HCT116 (cell line): ENCODE measurements around the gene VMO1. TPM values are rescaled to one million over a fixed set of nuclear protein-coding genes. Genes with fewer than 3 reads are reported as not detected.
A peak's percentile ranks its signal among the peaks of the same experiment; 100 is the strongest.

Experiments used
- ATAC-seq: fragments of 200-7000 bp; cut with Tn5 transposase; 2 replicates; pipeline ENCODE4 v1.9.1; 2020; ENCODE audit warnings: mild to moderate bottlenecking, moderate library complexity
- BruUV-seq: library from RNA; stranded (reverse); fragments of 400-500 nt; replicated peaks from 2 replicates; lab custom pipeline; 2021; lab: Mats Ljungman, UMichigan
- CTCF ChIA-PET: fragments of 300-600 bp; sonication (Branson Sonifier 250); formaldehyde crosslinking; loops from one replicate; lab custom pipeline; 2021; ENCODE audit warnings: antibody characterized with exemption; lab: Charles Lee
- POLR2A ChIA-PET: fragments of 300-600, 350-600 bp; sonication (Branson Sonifier 250); formaldehyde crosslinking; loops from one replicate; lab custom pipeline; 2021; ENCODE audit warnings: antibody characterized with exemption; lab: Charles Lee
- RAD21 ChIA-PET, 2 experiments: fragments of 300-600 bp; sonication (Branson Sonifier 250); formaldehyde crosslinking; loops; one replicate each; lab custom pipeline; 2023; ENCODE audit warnings: low total read pairs in 2 of 2; ENCODE audit not compliant: uncharacterized antibody in 2 of 2, unreplicated experiment in 2 of 2, low non-redundant PET in 1 of 2; lab: Charles Lee
- DNase-seq: peaks from one replicate; pipeline ENCODE4 v3.0.0-alpha.2; 2010; ENCODE audit warnings: low read depth, low spot score
- H2AFZ ChIP-seq: fragments of 200-600 bp; shearing (Covaris generic), sonication (generic); 2 replicates; pipeline ENCODE4 v1.6.1; 2017; ENCODE audit warnings: low read depth, mixed run types, mixed read lengths, antibody characterized with exemption, low read length; ENCODE audit not compliant: poor library complexity, severe bottlenecking
- H3K27ac ChIP-seq: 2 replicates; pipeline ENCODE4 v1.5.1; 2012; ENCODE audit warnings: low read depth, low read length
- H3K27me3 ChIP-seq: fragments of 200-600 bp; sonication (generic); 2 replicates; pipeline ENCODE4 v1.6.1; 2016; ENCODE audit warnings: mixed run types, low read length, mixed read lengths; ENCODE audit not compliant: insufficient read depth
- H3K36me3 ChIP-seq, 2 experiments: fragments of 200-500 bp in 1 of 2; fragments of 200-600 bp in 1 of 2; sonication (Bioruptor generic) in 1 of 2; sonication (generic) in 1 of 2; 2 replicates each; pipeline versions ENCODE4 v1.5.1 to v1.6.1; 2014 to 2016; ENCODE audit warnings: low read length in 2 of 2, inconsistent platforms in 1 of 2, mixed read lengths in 1 of 2, mixed run types in 1 of 2; ENCODE audit not compliant: insufficient read depth in 2 of 2, control insufficient read depth in 1 of 2
- H3K4me1 ChIP-seq, 2 experiments: fragments of 200-600 bp in 1 of 2; sonication (generic) in 1 of 2; 2 replicates each; pipeline versions ENCODE4 v1.5.1 to v1.6.1; 2012 to 2017; ENCODE audit warnings: low read length in 2 of 2, inconsistent platforms in 1 of 2, mild to moderate bottlenecking in 1 of 2, mixed read lengths in 1 of 2, mixed run types in 1 of 2, moderate library complexity in 1 of 2; ENCODE audit not compliant: insufficient read depth in 2 of 2, control insufficient read depth in 1 of 2
- H3K4me2 ChIP-seq: fragments of 200-600 bp; sonication (generic); 2 replicates; pipeline ENCODE4 v1.6.1; 2017; ENCODE audit warnings: mixed run types, low read length, mixed read lengths
- H3K4me3 ChIP-seq, 2 experiments: fragments of 200-600 bp in 1 of 2; sonication (generic) in 1 of 2; replicated peaks in 1 of 2; 2 replicates each; pipeline ENCODE4 v1.5.1; 2011 to 2016; ENCODE audit warnings: low read length in 2 of 2, control low read depth in 1 of 2, low read depth in 1 of 2, mild to moderate bottlenecking in 1 of 2, mixed read lengths in 1 of 2, mixed run types in 1 of 2
- H3K79me2 ChIP-seq: fragments of 200-600 bp; sonication (generic); 2 replicates; pipeline ENCODE4 v1.6.1; 2017; ENCODE audit warnings: mild to moderate bottlenecking, mixed run types, low read length, moderate library complexity, mixed read lengths; ENCODE audit not compliant: insufficient read depth
- H3K9ac ChIP-seq: fragments of 200-600 bp; sonication (generic); 2 replicates; pipeline ENCODE4 v1.6.1; 2016; ENCODE audit warnings: low read length, mixed read lengths
- H3K9me2 ChIP-seq: fragments of 200-600 bp; sonication (generic), shearing (Covaris generic); 2 replicates; pipeline ENCODE4 v1.6.1; 2017; ENCODE audit warnings: mixed run types, mild to moderate bottlenecking, moderate library complexity; ENCODE audit not compliant: insufficient read depth
- H3K9me3 ChIP-seq, 2 experiments: fragments of 200-500 bp in 1 of 2; fragments of 200-600 bp in 1 of 2; sonication (Bioruptor generic) in 1 of 2; sonication (generic) in 1 of 2; 2 replicates each; pipeline ENCODE4 v1.6.1; 2014 to 2017; ENCODE audit warnings: low read length in 2 of 2, mixed read lengths in 2 of 2, inconsistent platforms in 1 of 2, low read depth in 1 of 2, mild to moderate bottlenecking in 1 of 2, mixed run types in 1 of 2, moderate library complexity in 1 of 2; ENCODE audit not compliant: control insufficient read depth in 1 of 2, insufficient read depth in 1 of 2
- H4K20me1 ChIP-seq: fragments of 200-600 bp; sonication (generic), shearing (Covaris generic); 2 replicates; pipeline ENCODE4 v1.6.1; 2017; ENCODE audit warnings: mixed run types, mild to moderate bottlenecking, moderate library complexity; ENCODE audit not compliant: insufficient read depth
- CEBPB ChIP-seq: IDR thresholded peaks from 2 replicates; pipeline ENCODE4 v1.6.1; 2012; ENCODE audit warnings: low read depth
- ELF1 ChIP-seq: IDR thresholded peaks from 2 replicates; pipeline ENCODE4 v1.6.1; 2012; ENCODE audit warnings: low read depth, borderline replicate concordance
- RAD21 ChIP-seq: IDR thresholded peaks from 2 replicates; pipeline ENCODE4 v1.6.1; 2012; ENCODE audit warnings: low read depth, mild to moderate bottlenecking
- YY1 ChIP-seq: IDR thresholded peaks from 2 replicates; pipeline ENCODE4 v1.6.1; 2011; ENCODE audit warnings: low read length, low read depth, moderate library complexity, mild to moderate bottlenecking; ENCODE audit not compliant: insufficient replicate concordance; ENCODE audit errors: extremely low read depth
- ZFX ChIP-seq: fragments of 450-650 bp; IDR thresholded peaks from 2 replicates; pipeline ENCODE4 v1.6.1; 2017
- intact Hi-C: fragments of 100-400 bp; cut with micrococcal nuclease; formaldehyde crosslinking; loops from 2 replicates; pipeline ENCODE4 v1.10.0; 2022
- total RNA-seq: library from RNA; stranded (reverse); gene quantifications from one replicate; pipeline ENCODE4 v1.2.1, GENCODE V29; 2021; ENCODE audit not compliant: unreplicated experiment
- TF ChIP-seq, protein P1 (sequence below): IDR thresholded peaks from 2 replicates; pipeline ENCODE4 v1.6.1; 2011; ENCODE audit warnings: mild to moderate bottlenecking, low read length, moderate library complexity; ENCODE audit not compliant: insufficient replicate concordance; ENCODE audit errors: extremely low read depth

Gene VMO1
- total RNA-seq, 1 experiment from 2014 or later, result 0.76 TPM

- TF ChIP-seq, protein P1, sequence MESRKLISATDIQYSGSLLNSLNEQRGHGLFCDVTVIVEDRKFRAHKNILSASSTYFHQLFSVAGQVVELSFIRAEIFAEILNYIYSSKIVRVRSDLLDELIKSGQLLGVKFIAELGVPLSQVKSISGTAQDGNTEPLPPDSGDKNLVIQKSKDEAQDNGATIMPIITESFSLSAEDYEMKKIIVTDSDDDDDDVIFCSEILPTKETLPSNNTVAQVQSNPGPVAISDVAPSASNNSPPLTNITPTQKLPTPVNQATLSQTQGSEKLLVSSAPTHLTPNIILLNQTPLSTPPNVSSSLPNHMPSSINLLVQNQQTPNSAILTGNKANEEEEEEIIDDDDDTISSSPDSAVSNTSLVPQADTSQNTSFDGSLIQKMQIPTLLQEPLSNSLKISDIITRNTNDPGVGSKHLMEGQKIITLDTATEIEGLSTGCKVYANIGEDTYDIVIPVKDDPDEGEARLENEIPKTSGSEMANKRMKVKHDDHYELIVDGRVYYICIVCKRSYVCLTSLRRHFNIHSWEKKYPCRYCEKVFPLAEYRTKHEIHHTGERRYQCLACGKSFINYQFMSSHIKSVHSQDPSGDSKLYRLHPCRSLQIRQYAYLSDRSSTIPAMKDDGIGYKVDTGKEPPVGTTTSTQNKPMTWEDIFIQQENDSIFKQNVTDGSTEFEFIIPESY, result no peak
- TF ChIP-seq CEBPB, result no peak
These were observed 4.0 kb upstream of the VMO1 start (continued) for GRCh38 chr17:4789951-4790704.

GRCh38 chr17:4789701-4789950, 3.5 kb upstream of the VMO1 start:
- no peaks in the 10 kb centered on the region for H3K27me3 ChIP-seq
- peak overlapping the region; percentile 79 for H3K9ac ChIP-seq
- H4K20me1 ChIP-seq, result no peaks in the 10 kb centered on the region
- ATAC-seq (no peak), DNase-seq (peak; percentile 32)
- no peaks in the 10 kb centered on the region for H3K9me3 ChIP-seq
- intact Hi-C loops, result no loop called here
- peaks cover 8% of the 10 kb centered on the region; the same call in 1 of the 2 replicates for H3K79me2 ChIP-seq
- POLR2A ChIA-PET, result interaction anchor here (1.3 kb wide), 1 partner anchor 17 kb away, joined by 5 read pairs; the partner anchor contains the start of gene PLD2
- H3K36me3 ChIP-seq, result no peaks in the 10 kb centered on the region
- TF ChIP-seq CEBPB (no peak), RAD21 (no peak), ZFX (no peak), ELF1 (no peak), YY1 (peak; percentile 8)
- no peak overlapping the region for H2AFZ ChIP-seq
- no TSS peak for BruUV-seq
- peak overlapping the region; percentile 92 for H3K4me2 ChIP-seq
- peak overlapping the region; percentile 61 to 66 for H3K4me3 ChIP-seq
- H3K9me2 ChIP-seq, result no peaks in the 10 kb centered on the region
- CTCF ChIA-PET, result interaction anchor here (1.2 to 3.6 kb wide), 12 partner anchors 11 to 223 kb away, joined by 3 to 19 read pairs (median 6); partner anchors contain the start of genes ARRB2, CHRNE, MED11 and PLD2
- peaks cover 25 to 36% of the 10 kb centered on the region in 2 experiments for H3K4me1 ChIP-seq
- RAD21 ChIA-PET, result interaction anchor here (1.4 to 1.5 kb wide), 2 partner anchors 58 to 79 kb away, joined by 4 to 6 read pairs; partner anchors contain the start of genes ARRB2 (in 1 of the 2) and MED11 (in 1 of the 2)
- peak overlapping the region; percentile 98 for H3K27ac ChIP-seq
